HL-60 (cell line): ENCODE results near the gene RAB15.

Source experiments
- DNase-seq, 2 experiments: peaks; one replicate each; pipeline ENCODE4 v3.0.0-alpha.2; 2010 to 2020; ENCODE audit warnings: low read depth in 1 of 2, low spot score in 1 of 2
- H3K27ac ChIP-seq: fragments of 250-450 bp; sonication (Bioruptor Pico); replicated peaks from 2 replicates; pipeline ENCODE4 v1.5.1; 2020; ENCODE audit warnings: mild to moderate bottlenecking, moderate library complexity
- H3K27me3 ChIP-seq: fragments of 250-450 bp; sonication (Bioruptor Pico); 2 replicates; pipeline ENCODE4 v1.5.1; 2021; ENCODE audit warnings: mild to moderate bottlenecking, moderate library complexity; ENCODE audit not compliant: insufficient read depth, poor library complexity, severe bottlenecking
- H3K4me3 ChIP-seq: replicated peaks from 2 replicates; pipeline ENCODE4 v1.5.1; 2011; ENCODE audit warnings: mild to moderate bottlenecking, control low read depth, low read length; ENCODE audit not compliant: insufficient read depth
- GABPA ChIP-seq: IDR thresholded peaks from 2 replicates; pipeline ENCODE4 v1.6.1; 2012; ENCODE audit warnings: low read depth
- POLR2AphosphoS5 ChIP-seq: IDR thresholded peaks from 2 replicates; pipeline ENCODE4 v1.6.1; 2012; ENCODE audit warnings: low read depth
- SPI1 ChIP-seq: IDR thresholded peaks from 2 replicates; pipeline ENCODE4 v1.6.1; 2012; ENCODE audit warnings: low read depth, mild to moderate bottlenecking, borderline replicate concordance
- TF ChIP-seq, protein P1 (sequence below): IDR thresholded peaks from one replicate; pipeline ENCODE4 v1.5.1; 2011; ENCODE audit warnings: low read length, control low read depth, inconsistent platforms; ENCODE audit not compliant: insufficient read depth
- TF ChIP-seq, protein P2 (sequence below): IDR thresholded peaks from 2 replicates; pipeline ENCODE4 v1.6.1; 2012; ENCODE audit warnings: low read depth; ENCODE audit not compliant: insufficient replicate concordance

The RAB15 gene

DNA sequence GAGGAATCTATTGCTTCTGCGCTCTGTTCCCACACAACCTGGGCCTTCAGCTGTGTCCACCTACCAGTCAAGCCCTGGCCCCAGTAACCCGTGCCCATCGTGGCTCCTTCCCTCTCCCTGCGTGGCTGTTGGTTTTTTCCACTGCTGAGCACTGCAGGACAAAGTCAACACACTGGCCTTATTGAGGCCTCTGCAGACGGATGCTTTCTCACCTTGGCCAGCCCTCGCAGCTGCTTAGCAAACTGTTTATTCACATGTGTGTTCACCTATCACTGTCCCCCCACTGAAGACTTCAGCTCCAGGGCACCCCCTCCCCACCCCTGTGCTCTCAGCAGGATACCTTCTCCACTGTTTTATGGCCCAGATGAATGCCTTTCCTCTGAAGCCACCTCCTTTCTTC, 16.8 kb downstream of the RAB15 start:
- H3K27me3 ChIP-seq, result no peaks in the 10 kb centered on the region
- no peak overlapping the region for H3K4me3 ChIP-seq
- no peak for DNase-seq
- TF ChIP-seq, protein P1, sequence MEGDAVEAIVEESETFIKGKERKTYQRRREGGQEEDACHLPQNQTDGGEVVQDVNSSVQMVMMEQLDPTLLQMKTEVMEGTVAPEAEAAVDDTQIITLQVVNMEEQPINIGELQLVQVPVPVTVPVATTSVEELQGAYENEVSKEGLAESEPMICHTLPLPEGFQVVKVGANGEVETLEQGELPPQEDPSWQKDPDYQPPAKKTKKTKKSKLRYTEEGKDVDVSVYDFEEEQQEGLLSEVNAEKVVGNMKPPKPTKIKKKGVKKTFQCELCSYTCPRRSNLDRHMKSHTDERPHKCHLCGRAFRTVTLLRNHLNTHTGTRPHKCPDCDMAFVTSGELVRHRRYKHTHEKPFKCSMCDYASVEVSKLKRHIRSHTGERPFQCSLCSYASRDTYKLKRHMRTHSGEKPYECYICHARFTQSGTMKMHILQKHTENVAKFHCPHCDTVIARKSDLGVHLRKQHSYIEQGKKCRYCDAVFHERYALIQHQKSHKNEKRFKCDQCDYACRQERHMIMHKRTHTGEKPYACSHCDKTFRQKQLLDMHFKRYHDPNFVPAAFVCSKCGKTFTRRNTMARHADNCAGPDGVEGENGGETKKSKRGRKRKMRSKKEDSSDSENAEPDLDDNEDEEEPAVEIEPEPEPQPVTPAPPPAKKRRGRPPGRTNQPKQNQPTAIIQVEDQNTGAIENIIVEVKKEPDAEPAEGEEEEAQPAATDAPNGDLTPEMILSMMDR, result no peak
- TF ChIP-seq GABPA (no peak), POLR2AphosphoS5 (no peak), SPI1 (no peak)
- TF ChIP-seq, protein P2, sequence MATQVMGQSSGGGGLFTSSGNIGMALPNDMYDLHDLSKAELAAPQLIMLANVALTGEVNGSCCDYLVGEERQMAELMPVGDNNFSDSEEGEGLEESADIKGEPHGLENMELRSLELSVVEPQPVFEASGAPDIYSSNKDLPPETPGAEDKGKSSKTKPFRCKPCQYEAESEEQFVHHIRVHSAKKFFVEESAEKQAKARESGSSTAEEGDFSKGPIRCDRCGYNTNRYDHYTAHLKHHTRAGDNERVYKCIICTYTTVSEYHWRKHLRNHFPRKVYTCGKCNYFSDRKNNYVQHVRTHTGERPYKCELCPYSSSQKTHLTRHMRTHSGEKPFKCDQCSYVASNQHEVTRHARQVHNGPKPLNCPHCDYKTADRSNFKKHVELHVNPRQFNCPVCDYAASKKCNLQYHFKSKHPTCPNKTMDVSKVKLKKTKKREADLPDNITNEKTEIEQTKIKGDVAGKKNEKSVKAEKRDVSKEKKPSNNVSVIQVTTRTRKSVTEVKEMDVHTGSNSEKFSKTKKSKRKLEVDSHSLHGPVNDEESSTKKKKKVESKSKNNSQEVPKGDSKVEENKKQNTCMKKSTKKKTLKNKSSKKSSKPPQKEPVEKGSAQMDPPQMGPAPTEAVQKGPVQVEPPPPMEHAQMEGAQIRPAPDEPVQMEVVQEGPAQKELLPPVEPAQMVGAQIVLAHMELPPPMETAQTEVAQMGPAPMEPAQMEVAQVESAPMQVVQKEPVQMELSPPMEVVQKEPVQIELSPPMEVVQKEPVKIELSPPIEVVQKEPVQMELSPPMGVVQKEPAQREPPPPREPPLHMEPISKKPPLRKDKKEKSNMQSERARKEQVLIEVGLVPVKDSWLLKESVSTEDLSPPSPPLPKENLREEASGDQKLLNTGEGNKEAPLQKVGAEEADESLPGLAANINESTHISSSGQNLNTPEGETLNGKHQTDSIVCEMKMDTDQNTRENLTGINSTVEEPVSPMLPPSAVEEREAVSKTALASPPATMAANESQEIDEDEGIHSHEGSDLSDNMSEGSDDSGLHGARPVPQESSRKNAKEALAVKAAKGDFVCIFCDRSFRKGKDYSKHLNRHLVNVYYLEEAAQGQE, result no peak
- H3K27ac ChIP-seq, result no peak overlapping the region

DNA sequence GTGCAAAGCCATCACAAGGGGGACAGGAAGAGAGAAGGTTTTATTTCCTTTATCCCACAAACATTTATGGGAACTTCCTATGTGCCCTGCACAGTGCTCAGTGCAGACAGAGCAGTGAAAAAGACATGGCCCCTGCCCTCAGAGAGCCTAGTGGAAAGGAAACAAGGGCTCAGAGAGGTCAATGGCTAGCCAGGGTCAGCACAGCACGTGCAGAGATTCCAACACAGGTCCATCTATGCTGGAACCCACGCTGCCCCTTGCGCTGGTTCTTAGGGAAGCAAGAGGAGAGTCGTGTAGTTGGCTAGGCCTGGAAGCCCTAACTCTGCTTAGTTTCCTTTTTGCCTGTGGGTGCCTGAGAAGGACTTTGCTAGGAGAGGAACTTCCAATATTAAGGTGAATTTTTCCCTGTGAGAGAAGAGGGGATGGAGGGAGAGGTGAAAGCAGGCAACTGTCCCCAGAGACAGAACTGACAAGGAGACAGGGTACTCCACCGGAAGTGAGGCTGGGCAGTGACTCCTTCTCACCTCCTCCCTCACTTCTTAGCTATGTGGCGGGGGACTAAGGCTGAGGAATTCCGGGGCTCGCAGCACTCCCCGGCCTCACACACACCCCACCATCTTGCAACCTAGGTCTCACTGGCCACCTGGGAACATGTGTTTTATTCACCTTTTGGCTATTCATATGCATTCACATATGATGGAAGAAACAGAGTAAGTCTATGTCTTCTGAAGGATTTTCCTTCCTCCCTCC, 17.5 kb downstream of the RAB15 start:
- DNase-seq, result no peak
- Histone ChIP-seq H3K27me3 (no peaks in the 10 kb centered on the region), H3K4me3 (no peak overlapping the region), H3K27ac (no peak overlapping the region)
- TF ChIP-seq, protein P1, result no peak
- TF ChIP-seq SPI1 (no peak), POLR2AphosphoS5 (no peak), GABPA (no peak)
- TF ChIP-seq, protein P2, result no peak

DNA sequence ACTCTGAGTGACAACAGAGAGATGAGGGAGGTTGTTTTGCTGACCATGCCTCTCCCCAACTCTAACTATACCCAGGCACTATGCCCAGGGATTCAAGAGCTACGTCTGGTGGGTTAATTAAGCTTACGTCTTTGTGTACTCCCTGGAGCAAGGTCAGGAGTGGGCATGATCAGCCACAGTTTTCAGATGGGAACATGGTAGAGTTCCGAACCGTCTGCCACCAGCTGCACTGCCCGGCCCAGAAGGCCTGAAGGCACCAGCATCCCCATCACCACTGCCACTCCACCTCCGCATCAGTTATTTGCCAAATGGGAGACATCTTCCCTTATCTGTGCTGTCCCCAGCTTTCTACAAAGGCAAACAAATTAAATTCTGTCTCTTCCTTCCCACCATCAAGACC, 18.5 kb downstream of the RAB15 start:
- Histone ChIP-seq H3K27ac (no peak overlapping the region), H3K27me3 (no peaks in the 10 kb centered on the region), H3K4me3 (no peak overlapping the region)
- TF ChIP-seq, protein P2, result no peak
- no peak for TF ChIP-seq GABPA
- no peak for TF ChIP-seq SPI1
- no peak for TF ChIP-seq POLR2AphosphoS5
- DNase-seq, result no peak
